NT2/D1 (cell line): ENCODE results near the gene FCGR3B.
"Not testable (repeated sequence)": the region's sequence is repeated elsewhere in the genome, so short reads cannot be mapped to it uniquely, and the experiment has no call there.

Experiments
- YY1 ChIP-seq: IDR thresholded peaks from 2 replicates; pipeline ENCODE4 v1.6.1; 2011; ENCODE audit not compliant: insufficient read length, insufficient read depth
- ZNF274 ChIP-seq: IDR thresholded peaks from 2 replicates; pipeline ENCODE4 v1.6.1; 2011; ENCODE audit warnings: mild to moderate bottlenecking, low read depth, low read length

- TF ChIP-seq YY1, ZNF274: not testable (repeated sequence)
Measured at GRCh38 chr1:161597077-161597476, 33.9 kb downstream of the FCGR3B start.
